GM13977 (cell line): ENCODE measurements around the gene FOXJ1.
"Not testable (repeated sequence)": the region's sequence is repeated elsewhere in the genome, so short reads cannot be mapped to it uniquely, and the experiment has no call there.

Experiments used
- DNase-seq: peaks from one replicate; pipeline ENCODE4 v3.0.0; 2012; ENCODE audit warnings: low spot score
- in situ Hi-C: fragments of 300-500 bp; cut with MboI; formaldehyde crosslinking; loops from one replicate; pipeline ENCODE4 v1.12.0; 2022; ENCODE audit warnings: low sequenced_read_pairs, low pct_unique_long_range_greater_than_20kb, mixed read lengths, inconsistent platforms; ENCODE audit not compliant: unreplicated experiment
- TF ChIP-seq, protein P1 (sequence below): IDR thresholded peaks from 2 replicates; pipeline ENCODE4 v1.5.1; 2012; ENCODE audit warnings: mild to moderate bottlenecking, control low read depth; ENCODE audit not compliant: insufficient read depth; ENCODE audit errors: extremely low read depth, missing control alignments

Gene FOXJ1

GRCh38 chr17:76141212-76142038 is at the start of gene FOXJ1:
Gene FOXJ1, minus strand, starts transcription at chr17:76141245. Its CDS starts 850 bp downstream, at chr17:76140395.
- peak; percentile 98 for DNase-seq
- in situ Hi-C loops: no loop called here
- TF ChIP-seq, protein P1, sequence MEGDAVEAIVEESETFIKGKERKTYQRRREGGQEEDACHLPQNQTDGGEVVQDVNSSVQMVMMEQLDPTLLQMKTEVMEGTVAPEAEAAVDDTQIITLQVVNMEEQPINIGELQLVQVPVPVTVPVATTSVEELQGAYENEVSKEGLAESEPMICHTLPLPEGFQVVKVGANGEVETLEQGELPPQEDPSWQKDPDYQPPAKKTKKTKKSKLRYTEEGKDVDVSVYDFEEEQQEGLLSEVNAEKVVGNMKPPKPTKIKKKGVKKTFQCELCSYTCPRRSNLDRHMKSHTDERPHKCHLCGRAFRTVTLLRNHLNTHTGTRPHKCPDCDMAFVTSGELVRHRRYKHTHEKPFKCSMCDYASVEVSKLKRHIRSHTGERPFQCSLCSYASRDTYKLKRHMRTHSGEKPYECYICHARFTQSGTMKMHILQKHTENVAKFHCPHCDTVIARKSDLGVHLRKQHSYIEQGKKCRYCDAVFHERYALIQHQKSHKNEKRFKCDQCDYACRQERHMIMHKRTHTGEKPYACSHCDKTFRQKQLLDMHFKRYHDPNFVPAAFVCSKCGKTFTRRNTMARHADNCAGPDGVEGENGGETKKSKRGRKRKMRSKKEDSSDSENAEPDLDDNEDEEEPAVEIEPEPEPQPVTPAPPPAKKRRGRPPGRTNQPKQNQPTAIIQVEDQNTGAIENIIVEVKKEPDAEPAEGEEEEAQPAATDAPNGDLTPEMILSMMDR: no peak

DNA sequence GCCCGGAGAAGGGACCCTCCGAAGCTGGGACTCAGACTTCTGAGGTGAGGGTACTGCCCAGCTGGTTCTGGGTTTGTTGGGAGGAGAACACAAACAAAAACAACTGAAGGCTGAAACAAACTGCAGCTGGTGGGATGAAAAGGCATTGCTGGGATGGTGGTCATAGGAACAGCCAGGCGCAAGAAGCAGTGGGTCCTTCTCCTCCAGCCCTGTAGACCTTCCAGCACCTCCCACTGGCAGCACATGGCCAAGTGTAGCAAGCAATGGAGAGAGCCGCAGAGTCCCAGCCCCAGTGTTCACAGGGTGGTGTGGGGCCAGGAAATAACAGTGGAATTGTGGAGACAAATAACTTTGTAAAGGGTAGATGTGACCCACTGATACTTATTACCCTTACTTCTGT is 48.7 kb upstream of the FOXJ1 start:
- TF ChIP-seq, protein P1: peak; percentile 9
- no peak for DNase-seq
- in situ Hi-C loops: loop anchor here (5.0 kb wide), 1 partner anchor 73 kb away; no protein-coding TSS in a partner anchor

DNA sequence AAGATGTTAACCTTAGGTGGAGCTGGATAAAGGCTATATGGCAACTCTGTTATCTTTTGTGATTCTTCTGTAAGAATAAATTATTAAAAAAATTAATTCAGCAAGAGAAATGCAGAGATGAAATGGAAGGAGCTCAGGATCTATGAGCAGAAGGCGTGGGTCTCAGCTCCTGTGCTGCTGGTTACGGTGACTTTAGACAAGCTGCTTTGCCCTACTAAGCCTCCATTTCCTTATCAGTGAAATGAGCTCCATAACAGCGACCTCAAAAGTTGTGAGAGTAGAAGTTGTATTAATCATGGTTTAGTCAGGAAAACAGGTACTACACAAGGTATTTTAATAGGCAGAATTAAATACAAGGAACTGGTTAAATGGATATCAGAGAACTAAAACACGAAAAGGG is 48.2 kb upstream of the FOXJ1 start:
- in situ Hi-C loops: loop anchor here (5.0 kb wide), 1 partner anchor 73 kb away; no protein-coding TSS in a partner anchor
- TF ChIP-seq, protein P1: no peak
- DNase-seq: no peak

DNA sequence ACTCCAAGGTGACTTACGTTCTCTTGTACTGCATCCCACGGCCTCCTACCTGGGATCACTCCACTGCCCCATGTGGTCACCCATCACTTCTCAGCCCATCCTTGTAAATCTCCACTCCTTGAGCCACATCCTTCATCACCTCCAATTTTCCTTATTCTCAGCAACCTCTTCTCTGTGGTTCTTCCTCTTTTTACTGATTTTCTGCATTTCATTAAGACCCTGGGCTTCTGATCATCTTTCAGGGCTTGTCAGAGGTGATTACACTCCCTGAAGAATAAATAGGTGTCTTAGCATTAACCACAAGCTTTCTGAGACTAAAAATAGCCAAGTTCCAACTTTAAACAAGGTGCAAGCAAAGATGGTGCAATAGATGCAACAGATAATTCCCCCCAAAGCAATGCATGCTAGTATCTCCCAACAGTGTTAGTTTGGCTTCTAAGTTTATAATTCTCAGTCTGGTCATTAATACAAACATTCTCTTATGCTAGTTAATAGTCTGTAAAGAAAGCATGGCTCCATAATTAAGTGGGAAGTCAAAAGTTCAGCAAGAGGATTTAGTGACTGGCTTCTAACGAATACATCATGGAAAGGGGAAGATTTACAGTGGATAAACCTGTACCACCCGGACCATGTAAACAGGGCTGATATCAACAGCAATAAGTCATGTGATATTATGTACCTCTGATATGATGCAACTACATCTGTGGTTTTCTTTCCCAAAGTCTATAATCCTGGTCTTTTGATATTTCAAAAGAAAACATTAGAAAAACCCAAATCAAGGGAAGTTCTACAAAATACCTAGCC is 47.4 kb upstream of the FOXJ1 start:
- in situ Hi-C loops: loop anchor here (5.0 kb wide), 1 partner anchor 74 kb away; no protein-coding TSS in a partner anchor
- TF ChIP-seq, protein P1: no peak
- no peak for DNase-seq

GRCh38 chr17:76186774-76187173 is 45.7 kb upstream of the FOXJ1 start:
- DNase-seq: not testable (repeated sequence)
- in situ Hi-C loops: loop anchor here (5.0 kb wide), 1 partner anchor 76 kb away; no protein-coding TSS in a partner anchor

DNA sequence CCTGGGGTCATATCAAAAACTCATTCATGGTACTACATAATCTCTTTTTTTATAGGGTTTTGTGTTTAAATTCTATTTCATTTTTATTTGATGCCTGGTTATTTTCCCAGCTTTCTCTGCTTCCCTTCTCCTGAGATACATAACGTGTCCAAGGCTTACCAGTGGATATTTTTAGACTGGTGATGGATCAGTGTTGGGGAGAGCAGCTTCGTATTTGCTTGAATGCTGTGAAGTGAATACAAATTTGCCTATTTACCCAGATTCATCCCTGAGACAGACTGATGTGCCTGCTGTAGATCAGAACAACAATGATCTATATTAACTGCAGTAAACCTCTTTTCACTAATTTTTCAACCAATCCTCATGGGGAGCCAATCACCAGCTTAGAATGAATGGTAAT is 43.2 kb upstream of the FOXJ1 start:
- in situ Hi-C loops: no loop called here

More for the DNA sequence above, 43.2 kb upstream of the FOXJ1 start:
- no peak for DNase-seq
- TF ChIP-seq, protein P1: no peak
